HL-60/S4 (cell line): ENCODE data around the gene FAM107B.

Experiments used
- in situ Hi-C: fragments of 300-500 bp; cut with MboI; formaldehyde crosslinking; loops from 2 replicates; pipeline ENCODE4 v1.14.3; 2022; ENCODE audit warnings: low sequenced_read_pairs

Gene FAM107B

DNA sequence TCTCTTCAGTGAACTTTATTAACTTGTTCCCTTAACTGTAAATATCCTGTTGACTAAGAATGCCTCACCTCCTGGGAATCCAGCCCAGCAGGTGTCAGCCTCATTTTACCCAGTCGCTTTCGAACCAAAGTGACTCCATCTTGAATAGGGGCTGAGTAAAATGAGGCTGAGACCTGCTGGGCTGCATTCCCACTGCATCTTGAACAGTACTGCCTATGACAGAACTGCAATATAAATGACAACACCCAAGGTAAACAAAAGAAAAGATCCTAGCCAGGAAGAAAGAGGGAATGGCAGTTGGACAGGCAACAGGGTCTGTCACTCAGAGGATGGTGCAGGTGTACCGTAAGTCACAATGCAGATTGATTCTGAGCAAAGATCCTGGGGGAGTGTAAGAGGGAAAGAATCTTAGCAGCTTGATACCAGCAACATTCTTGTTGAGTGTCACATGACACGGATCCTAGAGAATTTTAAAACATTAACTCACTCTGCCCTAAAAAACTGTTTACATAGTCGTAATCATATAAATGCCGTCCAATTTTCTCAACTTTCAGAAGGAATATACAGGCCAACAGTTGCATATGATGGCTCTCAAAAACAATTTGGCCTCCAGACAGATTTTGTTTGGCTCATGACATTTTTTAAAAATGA, 4.4 kb upstream of the FAM107B start:
- in situ Hi-C loops = no loop called here

DNA sequence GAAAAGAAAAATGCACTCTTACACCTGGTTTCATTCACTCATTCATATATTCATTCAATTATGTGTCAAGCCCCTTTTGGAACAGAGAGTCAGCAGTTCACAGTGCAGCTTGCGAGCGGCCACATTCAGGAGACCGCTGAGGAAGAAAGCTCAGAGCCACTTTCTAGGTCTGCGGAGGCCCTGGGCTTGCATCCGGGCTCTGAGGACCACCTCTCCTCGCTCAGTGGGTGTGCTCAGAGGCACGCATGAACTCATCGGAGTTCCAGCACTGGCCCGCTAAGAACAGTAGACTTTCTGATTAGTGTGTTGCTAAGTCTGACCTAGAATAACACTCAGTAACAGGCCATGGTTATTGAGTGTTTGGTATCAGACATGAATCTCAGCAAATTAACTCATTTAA, 1.8 kb upstream of the FAM107B start:
- in situ Hi-C loops = no loop called here

DNA sequence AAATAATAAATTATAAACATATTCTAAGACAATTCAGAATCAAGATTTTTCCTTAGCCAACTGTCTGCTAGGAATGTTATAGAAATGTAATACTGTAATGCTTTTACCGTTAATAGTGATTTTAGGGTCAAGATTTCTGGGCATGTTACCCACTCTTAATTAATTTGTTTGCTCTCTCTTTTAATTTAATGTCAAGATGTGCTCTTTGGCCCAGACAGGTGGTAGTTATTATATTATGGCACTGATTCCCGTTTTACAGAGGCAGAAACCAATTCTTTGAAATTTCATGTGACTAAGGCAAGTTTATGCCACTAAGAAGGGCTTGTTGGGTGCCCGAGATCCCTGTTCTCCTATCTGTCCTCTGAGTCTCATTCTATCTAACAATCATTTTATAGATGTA, 959 bp upstream of the FAM107B start:
- in situ Hi-C loops = no loop called here

DNA sequence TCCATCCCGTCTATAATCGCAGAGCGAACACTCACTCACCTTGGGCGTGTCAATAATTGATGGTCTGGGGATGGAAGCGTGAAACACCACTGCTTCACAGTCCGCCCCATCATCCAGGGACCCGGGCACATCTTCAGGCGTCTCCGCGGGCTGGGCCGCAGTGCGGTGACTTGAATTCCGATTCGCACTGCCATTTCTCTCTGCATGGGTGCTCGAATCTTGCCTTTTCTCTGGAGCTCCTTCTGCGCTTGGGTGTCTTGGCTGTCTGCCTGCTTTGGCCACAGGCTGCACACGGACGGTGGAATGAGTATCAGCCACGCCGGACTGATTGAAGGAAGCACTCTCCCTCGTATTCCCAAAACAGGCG, 500 bp downstream of the FAM107B start:
- in situ Hi-C loops = no loop called here

DNA sequence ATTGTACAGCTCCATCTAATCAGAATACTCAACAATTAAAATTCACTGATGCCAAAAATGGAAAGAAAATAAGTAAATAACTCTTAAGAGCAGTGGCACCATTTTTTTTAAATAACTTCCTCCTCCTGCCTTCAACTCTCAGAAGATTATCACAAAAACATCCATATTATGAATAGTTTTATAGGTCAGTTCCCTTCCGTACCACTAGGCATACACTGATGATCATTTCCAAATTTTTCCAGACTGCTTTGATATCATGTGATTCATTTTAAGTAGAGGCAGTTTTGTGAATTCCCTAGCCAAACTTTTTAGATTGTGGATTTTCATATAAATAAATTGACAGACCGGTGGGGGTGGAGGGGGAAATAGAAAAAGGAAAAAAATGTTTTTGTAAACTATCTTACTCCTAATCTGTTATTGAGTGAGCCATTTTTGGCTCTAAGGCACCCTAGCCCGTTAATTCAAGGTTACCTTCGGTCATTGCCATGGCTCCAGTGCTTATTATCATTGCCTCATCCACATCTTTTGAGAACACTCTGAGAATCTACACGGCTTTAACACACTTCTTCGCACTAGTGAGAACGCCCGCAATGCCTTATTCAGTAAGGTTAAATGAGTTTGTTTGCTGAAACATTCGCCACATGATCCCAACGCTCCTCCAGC, 1.0 kb downstream of the FAM107B start:
- in situ Hi-C loops = no loop called here

DNA sequence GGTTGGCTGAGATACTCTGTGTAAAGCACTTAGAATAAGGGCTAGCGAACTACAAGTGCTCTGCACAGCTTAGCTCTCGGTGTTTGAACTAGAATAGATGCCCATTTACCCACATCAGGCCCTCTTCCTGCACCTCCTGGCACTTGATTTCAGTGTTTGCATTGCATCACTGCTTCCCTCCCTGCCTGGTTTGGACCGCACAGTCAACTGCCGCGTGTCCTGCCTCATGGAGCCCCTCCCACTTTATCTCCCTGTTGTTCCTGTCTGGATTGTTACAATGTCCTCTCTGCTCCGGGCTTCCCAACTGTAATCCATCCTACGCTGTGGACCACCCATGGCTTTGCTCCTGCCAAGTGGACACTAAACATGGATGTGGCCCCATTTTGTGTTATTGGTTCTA, 2.3 kb downstream of the FAM107B start:
- in situ Hi-C loops = no loop called here

DNA sequence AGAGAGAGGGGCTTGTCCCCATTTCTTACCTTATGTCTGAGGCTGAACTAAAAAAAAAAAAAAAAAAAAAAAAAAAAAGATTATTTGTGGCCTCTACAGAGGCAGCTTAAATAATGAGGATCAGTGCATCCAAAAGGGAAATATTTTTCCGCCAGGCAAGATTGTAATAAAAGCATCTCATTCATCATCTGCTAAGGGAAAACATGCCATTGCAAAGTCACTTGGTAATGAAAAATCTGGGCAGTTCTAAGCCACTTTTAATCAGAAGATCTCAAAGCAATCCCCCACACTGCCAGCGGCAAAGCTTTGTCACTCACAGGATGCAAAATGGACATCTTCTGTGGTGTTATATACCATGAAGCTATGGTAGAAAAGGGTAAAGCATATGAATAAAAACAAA, 3.8 kb downstream of the FAM107B start:
- in situ Hi-C loops = no loop called here

DNA sequence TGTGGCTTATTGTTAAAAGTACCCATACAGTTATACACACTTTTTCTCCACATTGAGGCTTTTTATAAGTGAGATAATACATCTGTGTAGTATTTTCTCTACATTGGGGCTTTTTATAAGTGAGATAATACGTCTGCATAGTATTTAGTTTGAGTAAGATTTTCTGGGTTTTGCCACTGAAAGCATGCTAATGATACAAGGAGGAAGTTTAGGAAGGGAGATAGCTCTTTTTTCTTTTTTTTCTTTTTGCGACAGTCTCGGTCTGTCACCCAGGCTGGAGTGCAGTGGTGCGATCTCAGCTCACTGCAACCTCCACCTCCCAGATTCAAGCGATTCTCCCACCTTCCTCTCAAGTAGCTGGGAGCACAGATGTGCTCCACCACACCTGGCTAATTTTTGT, 13.3 kb downstream of the FAM107B start:
- in situ Hi-C loops = no loop called here

DNA sequence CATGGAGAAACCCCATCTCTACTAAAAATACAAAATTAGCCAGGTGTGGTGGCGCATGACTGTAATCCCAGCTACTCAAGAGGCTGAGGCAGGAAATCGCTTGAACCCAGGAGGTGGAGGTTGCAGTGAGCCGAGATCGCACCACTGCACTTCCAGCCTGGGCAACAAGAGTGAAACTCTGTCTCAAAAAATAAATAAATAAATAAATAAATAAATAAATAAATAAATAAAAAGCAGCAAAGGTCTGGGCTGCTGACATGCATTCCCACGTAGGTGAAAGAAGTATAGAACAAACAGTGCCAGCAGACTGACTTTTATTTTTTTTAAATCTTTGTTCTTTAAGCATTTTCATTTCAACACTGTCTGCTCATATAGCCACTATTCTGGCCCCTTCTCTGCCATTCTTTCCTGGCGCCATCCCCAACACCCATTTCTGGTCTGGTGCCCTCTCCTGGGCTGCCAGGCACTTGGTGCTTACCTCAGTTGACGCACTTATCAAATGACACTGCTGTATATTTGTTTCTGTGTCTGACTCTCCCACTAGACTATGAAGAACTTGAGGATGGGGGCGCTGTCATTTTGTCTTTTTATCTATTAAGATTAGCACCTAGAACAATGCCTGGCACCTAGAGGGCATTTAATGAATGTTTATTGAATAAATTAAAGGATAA, 15.6 kb downstream of the FAM107B start:
- in situ Hi-C loops = no loop called here

DNA sequence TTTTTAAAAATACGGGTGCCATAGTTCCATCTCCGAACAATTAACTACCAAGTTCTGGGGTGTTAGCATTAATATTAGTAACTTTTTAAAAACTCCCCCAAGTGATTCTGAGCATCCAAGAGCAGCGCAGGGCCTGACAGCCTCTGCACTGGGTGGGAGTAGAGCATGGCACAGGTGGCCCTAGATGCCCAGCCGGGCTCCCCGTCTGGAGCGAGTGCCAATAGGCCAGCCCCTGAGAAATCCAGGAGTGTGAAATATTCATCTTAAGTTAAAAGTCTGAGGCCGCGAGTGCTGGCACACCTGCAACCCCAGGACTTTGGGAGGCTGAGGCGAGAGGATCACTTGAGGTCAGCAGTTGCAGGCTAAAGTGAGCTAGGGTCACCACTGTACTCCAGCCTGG, 16.2 kb downstream of the FAM107B start:
- in situ Hi-C loops = no loop called here

DNA sequence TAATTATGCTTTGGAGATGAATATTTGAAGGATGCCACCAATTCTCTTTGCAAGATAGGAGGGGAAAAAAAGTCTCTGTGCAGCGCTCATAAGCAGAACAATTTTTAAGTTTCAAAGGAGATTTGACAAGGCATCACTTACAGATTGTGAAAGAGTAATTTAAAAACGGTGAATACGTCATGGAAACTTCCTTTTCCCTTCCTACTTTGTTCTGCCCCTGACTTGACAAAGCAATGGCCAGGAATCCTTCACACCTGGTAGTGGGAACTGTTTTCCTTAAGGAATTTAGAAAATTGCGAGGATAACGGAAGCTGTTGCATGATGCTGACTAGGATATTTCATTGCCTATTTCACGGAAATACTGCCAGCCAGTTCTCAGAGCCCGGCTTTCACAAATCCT, 16.7 kb downstream of the FAM107B start:
- in situ Hi-C loops = no loop called here

DNA sequence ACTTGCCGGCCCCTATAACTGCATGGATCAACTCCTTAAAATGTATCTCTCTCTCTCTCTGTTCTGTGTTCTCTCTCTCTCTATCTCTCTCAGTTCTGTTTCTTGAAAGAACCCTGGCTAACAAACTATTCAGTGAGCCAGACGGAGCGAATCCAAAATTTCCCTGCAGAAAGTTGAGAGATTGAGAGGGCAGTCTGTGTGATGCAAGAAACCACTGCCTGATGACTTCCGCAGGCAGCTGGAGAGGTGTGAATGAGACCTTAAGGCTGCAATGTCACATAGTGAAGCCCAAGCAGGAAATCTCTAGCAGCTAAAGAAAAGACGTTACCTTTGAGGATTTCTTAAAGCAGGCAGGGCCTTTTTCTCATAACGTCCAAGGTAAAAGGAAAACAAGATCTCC, 17.3 kb downstream of the FAM107B start:
- in situ Hi-C loops = no loop called here

DNA sequence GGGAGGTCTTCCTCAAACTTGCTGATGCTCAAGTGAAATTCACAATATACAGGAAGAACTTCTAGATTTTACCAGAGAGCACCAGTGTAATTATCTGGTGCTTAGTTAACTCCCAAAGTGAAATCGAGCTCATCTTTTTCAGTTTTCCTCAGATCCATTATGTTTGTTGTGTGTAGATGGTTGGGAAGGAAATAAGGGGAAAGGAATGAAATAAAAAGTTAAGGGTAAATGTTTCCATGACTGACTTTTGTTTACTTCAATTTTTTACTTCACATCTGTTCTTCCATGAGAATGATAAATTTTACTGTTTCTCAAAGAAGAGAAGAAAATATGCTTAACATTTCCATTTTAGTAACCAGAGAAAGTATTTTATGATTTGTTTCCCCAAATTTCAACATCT, 21.3 kb downstream of the FAM107B start:
- in situ Hi-C loops = no loop called here

DNA sequence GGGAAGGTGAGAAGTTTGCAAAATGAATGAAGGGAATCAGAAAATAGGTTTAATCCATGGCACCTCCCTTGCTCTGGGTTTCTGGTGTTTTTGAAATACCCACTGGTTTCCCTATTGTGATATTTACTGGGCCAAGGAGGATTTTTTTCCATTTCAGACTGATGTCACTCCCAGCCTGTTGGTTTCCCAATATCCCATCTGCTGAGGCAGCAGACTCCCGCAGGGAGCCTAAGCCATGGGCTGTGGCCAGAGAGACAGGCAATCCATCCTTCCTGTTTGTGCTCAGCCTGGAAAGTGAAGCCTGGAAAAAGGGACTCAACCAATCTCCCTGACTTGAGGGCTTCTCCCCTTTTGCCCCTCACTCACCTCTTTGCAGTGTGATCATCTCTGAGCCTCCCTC, 22.8 kb downstream of the FAM107B start:
- in situ Hi-C loops = no loop called here

DNA sequence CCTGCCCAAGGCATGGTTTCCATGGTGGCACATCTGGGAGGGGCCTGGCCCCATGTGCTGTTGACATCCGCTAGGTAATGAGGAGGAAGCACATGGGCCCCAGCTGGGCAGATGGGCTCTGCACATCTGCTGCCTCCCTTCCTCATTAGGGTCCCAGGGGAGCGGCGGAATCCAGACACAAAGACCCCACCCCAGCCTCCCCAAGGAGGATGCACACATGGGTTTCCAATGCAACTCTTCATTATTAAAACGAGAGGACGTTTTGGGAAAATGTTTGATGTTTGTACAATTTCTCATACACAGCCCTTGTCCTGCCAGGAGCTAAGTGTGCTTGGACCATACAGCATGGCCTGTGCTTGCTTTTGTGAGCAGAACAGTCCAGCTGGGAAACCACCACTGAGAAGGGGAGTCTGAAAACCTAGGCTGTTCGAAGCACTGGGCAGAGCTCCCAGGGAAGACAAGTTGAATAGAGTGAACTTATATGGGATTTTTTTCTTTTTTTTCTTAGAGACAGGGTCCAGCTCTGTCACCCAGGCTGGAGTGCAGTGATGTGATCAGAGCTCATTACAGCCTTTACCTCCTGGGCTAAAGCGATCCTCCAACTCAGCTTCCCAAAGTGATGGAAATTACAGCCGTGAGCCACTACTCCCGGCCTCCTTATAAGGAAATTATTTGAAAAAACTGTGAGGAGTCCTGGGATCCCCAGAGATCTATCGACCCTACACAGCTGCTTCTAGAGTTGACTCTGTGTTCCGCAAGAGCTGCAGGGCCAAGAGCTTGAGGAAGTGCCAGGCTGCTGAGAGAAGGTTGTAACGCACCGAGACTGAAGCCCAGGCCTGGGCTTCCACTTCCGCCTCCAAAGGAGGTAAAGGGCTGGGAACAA, 23.4 kb downstream of the FAM107B start:
- in situ Hi-C loops = no loop called here

DNA sequence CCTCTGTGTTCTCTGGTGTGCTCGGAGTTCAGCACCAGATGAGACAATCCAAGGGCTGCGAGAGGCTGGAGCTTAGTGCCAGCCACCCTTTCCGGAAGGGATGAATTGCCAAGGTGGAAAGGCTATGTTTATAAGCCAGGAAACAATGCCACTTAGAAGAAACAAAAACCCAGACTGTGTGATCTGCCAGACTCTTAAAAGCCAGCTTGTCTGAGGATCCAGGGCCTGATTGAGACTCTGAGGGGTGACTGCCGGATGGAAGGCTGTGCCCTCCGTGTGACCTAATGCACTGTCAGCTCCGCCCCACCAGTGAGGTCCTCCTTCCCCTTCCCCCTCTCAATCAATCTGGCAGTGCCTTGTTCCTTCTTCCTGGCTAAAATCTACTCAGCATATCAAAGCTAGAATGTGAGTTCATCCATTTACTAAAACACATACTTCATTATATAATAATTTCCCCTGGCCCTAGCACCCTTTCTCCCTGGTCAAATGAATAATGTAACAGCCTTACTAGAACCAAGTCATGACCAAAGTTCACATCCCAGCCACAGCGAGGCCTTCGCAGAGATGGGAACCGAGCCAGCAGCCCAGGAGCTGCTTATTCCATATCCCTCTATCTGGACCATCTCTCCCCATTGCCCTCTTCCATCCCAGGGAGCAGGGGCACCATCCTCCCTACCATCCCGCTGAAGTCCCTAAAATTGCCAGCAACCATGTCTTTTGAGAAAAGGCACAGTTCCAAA, 25.5 kb downstream of the FAM107B start:
- in situ Hi-C loops = no loop called here

DNA sequence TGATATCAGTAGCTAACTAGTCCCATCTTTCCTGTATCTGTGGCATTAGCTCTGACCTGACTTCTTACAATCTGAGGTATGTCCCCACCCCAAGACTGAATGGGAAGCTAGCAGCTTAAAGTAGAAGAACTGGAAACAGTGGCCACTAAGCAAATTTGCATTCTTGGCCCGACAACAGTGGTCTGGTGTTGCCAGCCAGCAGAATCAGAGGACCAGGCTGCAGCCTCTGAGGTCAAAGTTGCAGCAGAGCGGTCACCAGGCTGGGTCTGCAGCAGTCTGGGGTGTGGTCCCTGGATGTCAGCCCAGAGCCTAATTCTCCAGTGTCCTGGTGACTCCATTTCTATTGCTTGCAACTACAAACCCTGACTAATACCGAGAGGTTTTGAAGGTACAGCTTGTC, 26.3 kb downstream of the FAM107B start:
- in situ Hi-C loops = no loop called here

DNA sequence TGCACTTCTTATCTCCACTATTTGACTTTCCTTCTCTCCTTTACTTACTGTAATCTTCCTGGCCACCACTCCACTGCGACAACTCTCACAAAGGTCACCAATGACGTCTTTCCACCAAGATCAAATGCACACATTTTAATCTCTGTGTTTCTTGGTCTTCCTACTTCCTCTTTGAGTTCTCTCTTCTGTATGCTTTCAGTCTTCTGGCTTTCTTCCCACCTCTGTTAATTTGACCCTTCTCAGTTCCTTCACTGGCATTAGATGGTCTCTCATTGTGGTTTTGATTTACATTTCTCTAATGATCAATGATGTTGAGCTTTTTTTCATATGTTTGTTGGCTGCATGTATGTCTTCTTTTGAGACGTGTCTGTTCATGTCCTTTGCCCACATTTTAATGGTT, 31.9 kb downstream of the FAM107B start:
- in situ Hi-C loops = no loop called here

DNA sequence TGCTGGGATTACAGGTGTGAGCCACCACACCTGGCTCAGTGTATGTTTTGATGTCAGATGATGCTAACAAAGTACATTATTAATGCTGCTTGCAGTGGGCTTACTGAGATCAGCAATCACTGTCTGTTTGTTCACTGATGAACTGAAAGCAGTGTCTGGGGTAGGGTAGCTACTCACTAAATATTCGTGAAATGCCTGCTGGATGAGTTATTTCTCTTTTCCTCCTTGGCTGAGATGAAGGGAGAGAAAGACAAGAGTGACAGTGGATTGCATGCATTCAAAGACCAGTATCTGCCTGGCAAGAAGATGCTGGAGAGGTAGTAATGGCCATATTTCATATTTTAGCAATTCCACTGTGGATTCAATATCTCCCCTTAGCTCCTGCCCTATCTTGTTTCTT, 32.3 kb downstream of the FAM107B start:
- in situ Hi-C loops = no loop called here

DNA sequence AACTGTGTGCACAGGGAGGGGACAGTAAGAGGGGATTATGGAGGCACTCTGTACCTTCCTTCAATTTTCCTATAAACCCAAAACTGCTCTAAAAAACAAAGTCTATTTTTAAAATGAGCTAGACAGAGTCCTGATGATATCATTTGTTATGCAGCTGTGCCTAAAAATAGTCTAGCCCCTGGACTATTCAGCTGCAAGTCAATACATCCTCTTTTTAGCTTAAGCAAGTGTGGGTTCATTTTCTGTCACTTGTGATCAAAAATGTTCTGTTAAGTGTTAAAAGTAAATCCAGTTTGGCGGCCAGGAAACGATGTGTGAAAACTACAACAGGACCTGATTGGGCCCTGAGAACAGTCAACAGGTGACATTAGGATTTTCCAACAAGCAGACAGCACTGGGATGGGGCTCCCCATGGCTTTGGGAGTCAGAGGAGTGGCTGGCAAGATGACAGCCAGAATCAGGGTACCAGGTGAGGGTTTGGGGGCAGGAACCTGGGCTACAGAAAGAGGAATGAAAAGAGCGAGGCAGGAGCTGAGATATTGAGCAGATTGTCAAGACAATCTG, 33.9 kb downstream of the FAM107B start:
- in situ Hi-C loops = no loop called here
